Measurements from ENCODE around the gene MATN4. TPM values are rescaled to one million over a fixed set of nuclear protein-coding genes. Genes with fewer than 3 reads are reported as not detected.

MATN4 gene
- total RNA-seq, 1 donor from 2014 or later: 0.10 TPM

- no peaks in the 10 kb centered on the region for H3K9me3 Mint-ChIP-seq (ENCODE audit: low read depth)
- peaks cover 4% of the 10 kb centered on the region for H3K4me1 Mint-ChIP-seq (ENCODE audit: low read depth)
- no peak for TF ChIP-seq CTCF (IDR thresholded peaks at IDR 0.05)
- H3K27ac Mint-ChIP-seq (ENCODE audit: unreplicated experiment): no peak overlapping the region
- H3K27me3 Mint-ChIP-seq (ENCODE audit: low read depth): peaks cover 29% of the 10 kb centered on the region
- no peaks in the 10 kb centered on the region for H3K36me3 Mint-ChIP-seq (ENCODE audit: low read depth)
- no peak overlapping the region for H3K4me3 Mint-ChIP-seq (ENCODE audit: unreplicated experiment)
- DNase-seq (ENCODE audit: low spot score): no peak
These were observed 50.4 kb downstream of the MATN4 start for GRCh38 chr20:45257711-45258110.

DNA sequence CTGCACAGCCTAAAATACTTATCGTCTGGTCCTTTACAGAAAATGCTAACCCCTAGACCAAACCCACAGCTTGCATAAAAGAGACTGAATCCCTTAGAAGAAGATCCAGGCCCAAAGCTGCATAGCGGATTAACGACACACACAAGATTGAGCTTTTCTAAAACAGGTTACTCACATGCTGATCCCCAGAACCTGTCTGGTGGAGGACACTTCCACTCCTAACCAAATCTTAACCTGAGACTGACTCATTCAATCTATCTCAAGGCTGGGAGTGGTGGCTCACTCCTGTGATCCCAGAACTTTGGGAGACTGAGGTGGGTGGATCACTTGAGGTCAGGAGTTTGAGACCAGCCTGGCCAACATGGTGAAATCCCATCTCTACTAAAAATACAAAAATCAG, 50.9 kb downstream of the MATN4 start:
- no peaks in the 10 kb centered on the region for H3K36me3 Mint-ChIP-seq (ENCODE audit: low read depth)
- H3K27me3 Mint-ChIP-seq (ENCODE audit: low read depth): peaks cover 28% of the 10 kb centered on the region
- no peak for TF ChIP-seq CTCF (IDR thresholded peaks at IDR 0.05)
- peaks cover 4% of the 10 kb centered on the region for H3K4me1 Mint-ChIP-seq (ENCODE audit: low read depth)
- DNase-seq (ENCODE audit: low spot score): no peak
- H3K9me3 Mint-ChIP-seq (ENCODE audit: low read depth): no peaks in the 10 kb centered on the region
- H3K27ac Mint-ChIP-seq (ENCODE audit: unreplicated experiment): no peak overlapping the region
- no peak overlapping the region for H3K4me3 Mint-ChIP-seq (ENCODE audit: unreplicated experiment)

DNA sequence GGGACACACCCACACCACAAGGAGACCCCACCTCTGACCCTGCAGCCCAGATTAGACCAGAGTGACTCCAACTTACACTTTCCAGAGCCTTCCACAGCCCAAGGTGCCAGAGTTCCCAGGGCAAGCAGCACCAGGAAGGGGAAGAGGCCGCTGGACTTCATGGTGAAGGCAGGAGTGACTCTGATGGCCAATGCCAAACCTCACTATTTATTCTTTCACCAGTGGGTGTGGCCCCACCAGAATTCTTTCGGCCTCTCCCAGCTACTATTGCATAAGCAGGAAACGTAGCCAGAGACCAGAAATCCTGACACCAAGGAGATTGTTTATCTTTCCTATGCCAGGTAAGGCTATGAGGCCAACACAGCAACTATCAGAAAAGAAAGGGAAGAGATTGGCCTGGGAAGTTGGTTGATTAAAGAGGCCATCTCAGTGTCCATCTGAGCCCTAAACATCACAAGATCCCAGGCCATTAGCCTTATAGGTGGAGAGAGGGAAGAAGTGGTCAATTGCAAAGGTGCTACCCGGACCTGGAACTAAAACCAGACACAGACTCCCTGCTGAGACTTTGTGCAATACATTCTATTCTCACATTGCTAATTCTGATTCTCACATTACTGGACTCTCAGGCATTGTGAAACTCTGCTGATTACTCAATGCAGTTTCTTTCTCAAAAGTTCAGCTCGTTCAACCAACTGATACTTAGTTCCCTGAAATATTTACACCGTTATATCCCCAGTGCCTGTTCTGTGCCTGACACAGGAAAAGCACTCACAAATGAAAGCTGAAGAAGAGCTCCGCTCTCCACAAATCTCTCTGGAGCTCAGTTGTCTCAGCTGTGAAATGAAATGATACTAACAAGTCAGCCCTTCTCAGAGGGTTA, 53.5 kb downstream of the MATN4 start, which contains the start of gene SLPI:
TSS of gene SLPI (minus strand) at position 182 of the 880 bp plus-strand sequence. CDS start at position 161, 21 bp downstream.
- H3K27me3 Mint-ChIP-seq (ENCODE audit: low read depth): peaks cover 40% of the 10 kb centered on the region
- H3K27ac Mint-ChIP-seq (ENCODE audit: unreplicated experiment): no peak within 1 kb of the TSS
- TF ChIP-seq CTCF (IDR thresholded peaks at IDR 0.05): no peak
- no peaks in the 10 kb centered on the region for H3K36me3 Mint-ChIP-seq (ENCODE audit: low read depth)
- H3K9me3 Mint-ChIP-seq (ENCODE audit: low read depth): no peaks in the 10 kb centered on the region
- no peak within 1 kb of the TSS for H3K4me3 Mint-ChIP-seq (ENCODE audit: unreplicated experiment)
- H3K4me1 Mint-ChIP-seq (ENCODE audit: low read depth): no peaks in the 10 kb centered on the region
- DNase-seq (ENCODE audit: low spot score): no peak

DNA sequence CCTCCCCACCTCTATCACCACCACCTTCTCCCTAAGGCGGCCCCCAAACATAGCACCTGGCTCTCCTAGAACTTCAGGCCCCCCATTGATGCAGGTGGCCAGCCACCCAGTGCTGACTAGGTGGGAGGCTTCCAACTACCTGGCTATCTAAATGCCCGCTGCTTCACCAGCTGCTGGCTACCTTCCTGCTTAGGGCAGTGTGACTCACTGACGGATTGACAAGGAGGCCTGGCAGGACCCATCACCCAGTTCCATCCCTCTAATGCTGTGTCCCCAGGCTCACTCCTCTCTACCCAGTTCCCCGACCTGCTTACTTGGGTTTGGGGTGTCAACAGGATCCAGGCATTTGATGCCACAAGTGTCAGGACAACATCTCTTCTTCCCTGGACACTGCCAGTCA, 54.8 kb downstream of the MATN4 start:
- no peak for DNase-seq (ENCODE audit: low spot score)
- Mint-ChIP-seq H3K9me3 (ENCODE audit: low read depth) (no peaks in the 10 kb centered on the region), H3K27me3 (ENCODE audit: low read depth) (peaks cover 46% of the 10 kb centered on the region), H3K4me1 (ENCODE audit: low read depth) (no peaks in the 10 kb centered on the region), H3K36me3 (ENCODE audit: low read depth) (no peaks in the 10 kb centered on the region), H3K27ac (ENCODE audit: unreplicated experiment) (no peak overlapping the region), H3K4me3 (ENCODE audit: unreplicated experiment) (no peak overlapping the region)
- no peak for TF ChIP-seq CTCF (IDR thresholded peaks at IDR 0.05)

DNA sequence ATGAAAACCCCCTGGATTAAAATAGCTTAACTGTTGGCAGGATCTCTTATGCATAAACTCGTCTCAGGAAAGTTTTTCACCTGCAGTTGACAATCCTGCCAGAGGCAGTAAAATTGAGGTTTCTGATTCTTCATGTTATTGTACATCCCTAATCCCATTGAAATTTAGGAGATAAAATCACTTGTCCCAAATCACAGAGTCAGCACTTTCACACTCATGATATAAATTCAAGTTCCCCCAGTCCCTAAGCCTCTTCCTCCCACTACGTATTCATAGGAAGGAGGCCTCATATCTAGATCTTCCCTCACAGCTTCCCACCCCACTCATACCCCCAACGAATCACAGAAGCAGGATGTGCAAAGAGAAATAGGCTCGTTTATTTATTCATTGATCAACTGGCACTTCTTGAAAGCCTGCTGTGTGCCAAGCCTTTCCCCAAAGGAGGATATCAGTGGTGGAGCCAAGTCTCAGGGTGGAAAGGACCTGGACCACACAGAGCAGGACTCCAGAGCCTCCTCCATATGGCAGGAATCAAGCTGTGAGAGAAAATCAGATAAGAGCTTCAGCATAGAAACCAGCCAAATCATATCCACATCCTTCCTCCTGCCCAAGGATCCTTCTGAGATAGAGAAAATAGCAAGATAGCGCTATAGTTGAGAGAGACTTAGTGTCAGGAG, 56.1 kb downstream of the MATN4 start:
- Mint-ChIP-seq H3K4me3 (ENCODE audit: unreplicated experiment) (no peak overlapping the region), H3K27me3 (ENCODE audit: low read depth) (peaks cover 56% of the 10 kb centered on the region), H3K4me1 (ENCODE audit: low read depth) (no peaks in the 10 kb centered on the region), H3K9me3 (ENCODE audit: low read depth) (no peaks in the 10 kb centered on the region), H3K27ac (ENCODE audit: unreplicated experiment) (no peak overlapping the region), H3K36me3 (ENCODE audit: low read depth) (no peaks in the 10 kb centered on the region)
- no peak for DNase-seq (ENCODE audit: low spot score)
- no peak for TF ChIP-seq CTCF (IDR thresholded peaks at IDR 0.05)
